ENCODE data around the gene WDR33.
"Not testable (repeated sequence)": the region's sequence is repeated elsewhere in the genome, so short reads cannot be mapped to it uniquely, and the experiment has no call there.

The WDR33 gene

GRCh38 chr2:127814677-127815076 lies 3.7 kb upstream of the WDR33 start (continued):
- TF ChIP-seq PRDM10 (tag by site-specific recombination; IDR thresholded peaks at IDR 0.05): no peak
- no peak for TF ChIP-seq ZNF114 (tag by site-specific recombination; IDR thresholded peaks at IDR 0.05)
- TF ChIP-seq ZNF777 (tag by site-specific recombination; IDR thresholded peaks at IDR 0.05; ENCODE audit: borderline replicate concordance): no peak
- TF ChIP-seq ZNF791 (tag by site-specific recombination; IDR thresholded peaks at IDR 0.05): no peak
- no peak for TF ChIP-seq YY1 (tag by site-specific recombination; IDR thresholded peaks at IDR 0.05)

- POLR2A ChIA-PET; H3K27ac ChIP-seq (ENCODE audit: extremely low read depth, low read depth, low read length): not testable (repeated sequence)
These were observed 1.5 kb upstream of the WDR33 start for GRCh38 chr2:127812441-127812840.

GRCh38 chr2:127811397-127812321 lies 688 bp upstream of the WDR33 start:
- ChIA-PET CTCF (interaction anchor here (0.9 kb wide), 1 partner anchor 220 kb away, joined by 3 read pairs; no protein-coding TSS in a partner anchor), POLR2A (interaction anchor here (0.7 to 1.0 kb wide), 2 partner anchors 10 to 46 kb away, joined by 3 read pairs; partner anchors contain the start of gene POLR2D)
- TF ChIP-seq ZFP37 (tag by site-specific recombination; IDR thresholded peaks at IDR 0.05): no peak
- no peak for TF ChIP-seq SETDB1 (IDR thresholded peaks at IDR 0.05; ENCODE audit: insufficient read length, low read length)
- no peak for TF ChIP-seq ZNF621 (tag by site-specific recombination; IDR thresholded peaks at IDR 0.05)
- TF ChIP-seq ZNF19 (tag by site-specific recombination; IDR thresholded peaks at IDR 0.05; ENCODE audit: low read depth): no peak
- peak; percentile 56; the same call in 1 of the 2 replicates for TF ChIP-seq ZIC2 (tag by site-specific recombination; IDR thresholded peaks at IDR 0.05)
- no peak for TF ChIP-seq ZNF544 (tag by site-specific recombination; IDR thresholded peaks at IDR 0.05)
- 0 out of 2 replicates have a peak, but pooled peaks have one; percentile 67 for TF ChIP-seq ZNF362 (tag by site-specific recombination; IDR thresholded peaks at IDR 0.05)
- no peak for TF ChIP-seq ZNF777 (tag by site-specific recombination; IDR thresholded peaks at IDR 0.05; ENCODE audit: borderline replicate concordance)
- no peak for TF ChIP-seq PBX3 (CRISPR knock-in tag; IDR thresholded peaks at IDR 0.05)
- Histone ChIP-seq H3K9me3 (ENCODE audit: control insufficient read depth, insufficient read depth, low read depth, low read length) (no peaks in the 10 kb centered on the region), H3K4me1 (ENCODE audit: control insufficient read depth, insufficient read depth, low read length) (peaks cover 16% of the 10 kb centered on the region), H3K36me3 (ENCODE audit: control insufficient read depth in 2 of 2, insufficient read depth in 1 of 2, low read length in 2 of 2) (no peaks in the 10 kb centered on the region), H3K4me3 (ENCODE audit: low read depth, low read length) (peak overlapping the region; percentile 95), H3K27ac (ENCODE audit: extremely low read depth, low read depth, low read length) (peak overlapping the region; percentile 90)

More at GRCh38 chr2:127812441-127812840, 1.5 kb upstream of the WDR33 start:
- H3K4me1 ChIP-seq (ENCODE audit: control insufficient read depth, insufficient read depth, low read length); CTCF ChIA-PET; H3K9me3 ChIP-seq (ENCODE audit: control insufficient read depth, insufficient read depth, low read depth, low read length); H3K36me3 ChIP-seq (ENCODE audit: control insufficient read depth in 2 of 2, insufficient read depth in 1 of 2, low read length in 2 of 2); H3K4me3 ChIP-seq (ENCODE audit: low read depth, low read length): not testable (repeated sequence)

Measured in HEK293 (cell line).